AG09319 (cell line): ENCODE data around the gene ERCC1.
"Not testable (repeated sequence)": the region's sequence is repeated elsewhere in the genome, so short reads cannot be mapped to it uniquely, and the experiment has no call there.

Experiments used
- DNase-seq: peaks from one replicate; pipeline ENCODE4 v3.0.0-alpha.2; 2010; ENCODE audit warnings: low read depth; ENCODE audit errors: extremely low read depth
- CTCF ChIP-seq: IDR thresholded peaks from 2 replicates; pipeline ENCODE4 v1.5.1; 2011; ENCODE audit warnings: low read depth, mild to moderate bottlenecking, inconsistent platforms, low read length, moderate library complexity

The ERCC1 gene

GRCh38 chr19:45408121-45408520 lies 15.6 kb downstream of the ERCC1 start:
- TF ChIP-seq CTCF: no peak
- DNase-seq: no peak

GRCh38 chr19:45407585-45407984 lies 16.1 kb downstream of the ERCC1 start:
- not testable (repeated sequence) for DNase-seq

GRCh38 chr19:45407091-45407375 lies 16.7 kb downstream of the ERCC1 start:
- DNase-seq: no peak
- TF ChIP-seq CTCF: no peak

- no peak for DNase-seq
- no peak for TF ChIP-seq CTCF
These were observed 17.3 kb downstream of the ERCC1 start, which contains the start of gene POLR1G for GRCh38 chr19:45406226-45407090. Gene POLR1G (plus strand): TSS chr19:45406644. CDS start chr19:45406697, 53 bp downstream.

GRCh38 chr19:45405435-45406225 lies 18.1 kb downstream of the ERCC1 start:
- no peak for TF ChIP-seq CTCF
- peak; percentile 50 for DNase-seq

GRCh38 chr19:45404557-45405434 lies 18.9 kb downstream of the ERCC1 start, which contains the start of gene PPP1R13L:
Gene PPP1R13L (minus strand): TSS chr19:45405069. CDS start chr19:45398318, 6,751 bp downstream.
- no peak for DNase-seq
- TF ChIP-seq CTCF: no peak

- TF ChIP-seq CTCF: peak; percentile 43
- no peak for DNase-seq
These were observed 19.7 kb downstream of the ERCC1 start for GRCh38 chr19:45403781-45404556.
